Left colon (tissue), 2 donors: ENCODE data around the gene SH2D3C. TPM values are rescaled to one million over a fixed set of nuclear protein-coding genes. Genes with fewer than 3 reads are reported as not detected.
A peak's percentile ranks its signal among the peaks of the same experiment; 100 is the strongest.

Experiments used
- ATAC-seq: fragments of 200-7000 bp; cut with Tn5 transposase; one replicate; pipeline ENCODE4 v1.9.1; 2020; ENCODE audit warnings: mild to moderate bottlenecking, moderate library complexity
- DNase-seq, 2 donors: peaks; one replicate each; pipeline ENCODE4 v3.0.0-alpha.2; 2020
- intact Hi-C, 2 donors: fragments of 100-400 bp; cut with DNase I in 1 of 2; cut with micrococcal nuclease in 1 of 2; formaldehyde crosslinking; loops; one replicate each; pipeline versions ENCODE4 v1.11.2 to v1.14.0; 2022; cut with DNase I, micrococcal nuclease
- total RNA-seq, 2 donors: library from RNA; stranded (reverse); fragmentation: NEBNext Ultra II Directional; extraction: Animal tissue kit (Norgen Biotek cat#: 25700); gene quantifications; one replicate each; pipeline ENCODE4 v1.2.1, GENCODE V29; 2021
- donor health status: DM: no; HTN: no; CAD: no.
- donor health status: DM: yes; HTN: yes; CAD: no.

Gene SH2D3C
- total RNA-seq, 2 donors from 2014 or later = 2.8 to 3.1 TPM

DNA sequence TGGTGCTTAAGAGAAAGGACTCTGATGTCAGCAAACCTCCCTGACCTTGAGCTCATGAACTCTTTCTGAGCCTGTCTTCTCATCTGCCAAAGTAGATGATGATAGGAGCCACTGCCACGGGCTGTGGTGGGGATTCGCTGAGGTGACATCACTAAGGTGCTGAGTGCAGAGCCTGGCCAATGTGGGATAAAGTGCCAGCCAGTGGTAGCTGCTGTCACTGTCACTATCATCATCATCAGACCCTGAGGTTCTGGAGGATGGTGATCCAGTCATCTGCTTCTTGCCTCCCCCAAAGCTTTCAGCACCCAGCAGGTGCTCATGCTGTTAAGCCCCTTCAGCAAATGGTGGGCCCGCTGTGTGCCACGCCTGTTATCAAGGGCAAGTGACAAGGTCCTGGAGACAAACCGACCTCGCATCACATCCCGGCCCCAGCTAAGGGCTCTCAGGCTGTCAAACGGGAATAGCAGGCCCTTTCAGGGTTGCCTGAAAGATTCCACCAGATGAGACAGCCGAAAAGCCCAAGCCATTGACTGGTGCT is 30.6 kb upstream of the SH2D3C start:
- ATAC-seq (peak; percentile 2), DNase-seq (no peak)
- intact Hi-C loops = no loop called here

DNA sequence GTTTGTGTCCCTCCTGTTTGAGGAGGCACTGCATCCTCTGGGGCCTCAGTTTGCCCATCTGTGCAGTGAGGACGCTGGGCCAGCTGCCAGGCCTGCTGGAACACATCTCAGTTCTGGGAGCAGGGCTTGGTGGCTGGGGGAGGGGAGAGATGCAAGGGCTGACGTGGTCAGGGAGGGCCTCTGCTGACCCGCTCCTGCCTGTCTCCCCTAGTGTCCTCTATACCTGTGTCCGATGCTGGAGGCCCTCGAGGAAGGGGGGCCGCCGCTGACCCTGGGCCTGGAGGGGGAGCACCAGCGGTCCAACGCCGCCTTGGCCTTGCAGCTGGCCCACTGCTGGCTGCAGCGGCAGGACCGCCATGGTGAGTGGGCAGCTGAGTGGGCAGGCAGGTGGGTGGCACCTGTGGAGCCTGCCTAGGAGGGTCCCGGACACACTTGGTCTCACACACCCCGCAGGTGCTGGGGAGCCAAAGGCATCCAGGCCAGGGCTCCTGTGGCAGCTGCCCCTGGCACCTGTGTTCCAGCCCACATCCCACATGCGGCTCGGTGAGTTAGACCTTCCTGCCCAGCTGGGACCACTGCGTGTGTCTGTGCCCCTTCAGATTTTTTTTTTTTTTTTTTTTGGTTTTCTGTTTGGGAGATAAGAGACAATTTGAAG is 30.0 kb upstream of the SH2D3C start:
- no peak for ATAC-seq
- no peak for DNase-seq
- intact Hi-C loops = no loop called here

DNA sequence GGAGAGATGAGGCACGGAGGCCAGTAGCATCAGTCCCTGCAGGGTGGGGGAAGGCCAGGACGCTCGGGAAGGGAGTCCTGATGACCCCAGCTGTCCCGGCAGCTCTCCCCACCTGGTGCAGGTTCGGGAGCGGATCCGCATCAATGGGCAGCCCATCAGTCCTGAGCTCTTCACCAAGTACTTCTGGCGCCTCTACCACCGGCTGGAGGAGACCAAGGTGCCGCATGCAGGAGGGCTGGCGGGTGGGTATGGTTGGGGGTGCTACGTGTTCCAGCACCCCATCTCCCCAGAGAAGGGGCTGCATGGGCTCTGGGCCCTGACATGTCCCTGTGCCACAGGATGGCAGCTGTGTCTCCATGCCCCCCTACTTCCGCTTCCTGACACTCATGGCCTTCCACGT is 28.4 kb upstream of the SH2D3C start:
- intact Hi-C loops = no loop called here
- DNase-seq = no peak
- ATAC-seq = no peak

DNA sequence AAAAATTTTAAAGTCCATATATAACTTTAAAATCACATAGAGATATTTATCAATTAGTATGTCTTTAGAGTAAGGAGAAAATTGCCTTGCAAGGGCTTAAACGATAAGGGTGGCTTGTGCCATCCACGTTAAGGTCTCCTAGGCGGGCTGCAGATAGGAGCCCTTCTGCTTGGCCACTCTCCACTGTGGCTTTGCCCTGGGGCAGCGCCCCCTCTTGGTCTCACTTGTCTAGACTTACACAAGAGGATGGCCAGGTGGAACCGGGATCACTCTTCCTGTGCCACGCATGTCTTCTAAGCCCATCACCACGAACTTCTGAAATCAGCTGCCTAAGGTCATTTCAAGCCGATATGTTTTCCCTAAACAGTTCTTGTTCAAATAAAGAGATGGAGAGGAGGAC is 27.2 kb upstream of the SH2D3C start:
- no peak for ATAC-seq
- intact Hi-C loops = no loop called here
- DNase-seq = peak in 1 of 2 donors; percentile 58

DNA sequence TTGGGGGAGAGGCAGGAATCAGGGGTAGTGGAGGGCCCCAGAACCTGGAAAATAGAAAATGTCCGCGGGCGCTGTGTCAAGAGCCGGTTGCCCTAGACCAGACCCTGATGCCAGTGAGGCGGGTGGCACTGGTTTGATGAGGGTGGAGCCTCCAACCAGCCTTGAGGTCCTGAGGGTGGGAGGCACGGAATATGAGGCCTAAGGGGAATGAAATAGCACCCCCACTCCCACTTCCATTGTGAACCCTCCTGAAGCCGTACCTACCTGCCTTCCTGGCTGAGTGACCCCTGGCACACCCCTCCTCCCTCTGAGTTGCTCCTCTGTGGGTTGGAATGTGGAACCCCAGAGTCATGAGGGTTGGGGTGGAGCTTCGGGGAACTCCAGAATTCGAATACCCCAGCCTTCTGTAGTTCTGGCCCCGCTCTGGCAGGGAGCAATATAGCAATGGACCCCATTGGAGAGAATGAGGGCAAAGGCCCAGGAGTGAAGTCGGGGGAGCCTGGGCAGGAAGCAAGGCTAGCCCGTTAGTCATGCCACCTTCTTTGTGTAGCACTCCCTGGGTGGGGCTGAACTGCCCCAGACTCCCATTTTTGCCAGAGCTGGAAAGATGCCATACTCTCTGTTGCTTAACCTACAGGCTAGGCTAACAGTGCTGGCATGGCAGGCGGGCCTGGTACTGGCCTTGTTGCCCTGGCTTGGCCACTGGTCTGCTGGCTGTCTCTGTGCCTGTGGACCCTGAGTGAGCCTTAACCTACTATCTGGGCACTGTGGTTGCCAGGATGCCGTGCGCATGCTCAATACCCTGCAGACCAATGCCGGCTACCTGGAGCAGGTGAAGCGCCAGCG is 25.3 kb upstream of the SH2D3C start:
- intact Hi-C loops = no loop called here
- DNase-seq (peak; percentile 48 to 66), ATAC-seq (peak; percentile 35)

DNA sequence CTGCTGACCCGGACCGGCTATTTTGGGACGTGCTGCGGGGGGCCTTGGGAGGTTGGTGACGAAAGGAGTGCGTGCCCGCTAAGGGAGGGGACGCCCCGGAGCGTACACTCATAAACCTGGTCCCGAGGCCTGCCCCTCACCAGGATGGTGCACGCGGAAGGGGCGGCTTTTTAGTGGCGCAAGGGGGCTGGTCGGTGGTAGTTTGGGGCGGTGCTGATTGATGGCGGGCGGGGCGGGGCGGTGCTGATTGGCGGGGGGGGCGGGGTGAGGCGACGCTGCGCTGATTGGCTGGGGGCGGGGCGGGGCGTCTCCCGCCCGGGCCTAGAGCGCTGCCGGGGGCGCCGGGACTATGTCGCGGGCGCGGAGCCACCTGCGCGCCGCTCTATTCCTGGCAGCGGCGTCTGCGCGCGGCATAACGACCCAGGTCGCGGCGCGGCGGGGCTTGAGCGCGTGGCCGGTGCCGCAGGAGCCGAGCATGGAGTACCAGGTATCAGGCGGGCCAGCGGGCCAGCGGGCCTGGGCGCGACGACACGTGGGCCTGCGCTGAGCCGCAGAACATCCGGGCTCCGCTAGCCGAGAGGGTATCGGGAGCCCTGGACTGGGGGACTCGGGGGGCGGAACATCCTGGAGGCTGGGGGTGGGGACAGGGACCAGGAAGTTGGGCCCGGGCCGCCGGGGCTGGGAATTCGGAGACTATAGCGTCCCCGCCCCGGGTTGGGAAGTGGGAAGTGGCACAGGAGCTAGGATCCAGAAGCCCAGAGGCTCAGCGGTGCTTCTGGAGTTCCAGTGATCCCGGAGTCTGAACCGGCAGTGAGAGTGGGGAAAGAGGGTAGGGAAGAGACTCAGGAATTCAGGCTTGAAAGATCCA is 24.3 kb upstream of the SH2D3C start, which contains the start of gene FPGS:
FPGS (plus strand) TSS at position 307 of the 868 bp plus-strand sequence; CDS start at position 350, 43 bp downstream.
- DNase-seq = peak; percentile 88 to 91
- ATAC-seq = peak; percentile 80
- intact Hi-C loops = no loop called here

DNA sequence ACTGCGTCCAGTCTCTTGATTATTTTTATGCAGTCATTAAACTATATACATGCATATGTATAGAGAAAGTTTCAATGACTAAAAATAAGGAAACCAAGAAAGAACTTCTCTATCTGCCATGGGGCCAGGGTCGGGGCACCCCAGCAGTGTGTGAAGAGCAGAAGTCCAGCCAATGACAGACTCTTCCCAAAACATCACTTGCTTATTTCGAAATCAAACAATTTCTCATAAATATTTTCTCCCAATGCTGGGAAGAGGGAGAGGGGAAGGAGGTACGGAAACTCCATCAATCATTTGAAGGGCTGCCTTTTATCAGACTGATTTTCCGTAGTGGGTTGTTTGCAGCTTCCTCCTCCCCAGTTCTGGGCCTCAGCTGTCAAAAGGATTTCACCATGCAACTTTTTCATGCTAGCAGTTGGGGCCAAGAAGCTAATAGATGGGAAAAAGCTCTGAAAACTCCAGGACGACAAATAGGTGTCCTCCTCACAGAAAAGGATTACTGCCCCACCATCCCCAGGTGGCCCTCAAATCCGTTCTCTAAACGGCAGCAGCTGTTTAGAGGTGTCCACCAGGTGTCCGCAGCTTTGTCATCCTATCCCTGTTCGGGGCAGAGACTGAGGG is 23.6 kb upstream of the SH2D3C start:
- ATAC-seq (no peak), DNase-seq (no peak)
- intact Hi-C loops = no loop called here

DNA sequence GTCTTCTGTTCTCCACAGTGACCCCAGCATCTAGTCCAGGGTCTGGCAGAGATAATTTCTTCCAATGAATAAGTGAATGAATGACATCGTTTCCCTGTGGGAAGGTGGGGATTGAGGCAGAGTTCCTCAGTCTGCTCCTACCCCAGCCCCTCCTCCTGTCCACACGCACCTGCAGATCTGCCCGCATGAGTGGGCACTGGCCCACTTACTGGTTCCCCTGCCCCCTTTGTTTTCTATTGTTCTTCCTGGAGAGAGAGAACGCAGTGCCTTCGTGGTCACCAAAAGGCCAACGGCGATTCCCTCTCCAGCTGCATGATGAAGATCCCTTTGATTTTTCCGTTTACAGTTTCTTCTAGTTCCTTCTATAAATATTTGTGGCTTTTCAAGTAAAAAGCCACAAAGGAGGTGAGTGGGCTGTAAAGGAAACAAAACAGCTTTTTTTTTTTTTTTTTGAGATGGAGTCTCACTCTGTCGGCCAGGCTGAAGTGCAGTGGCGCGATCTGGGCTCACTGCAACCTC is 18.4 kb upstream of the SH2D3C start:
- intact Hi-C loops = loop anchor here in 1 of 2 donors (10.0 kb wide), 1 partner anchor 78 kb away; the partner anchor contains the start of gene AK1
- DNase-seq (no peak), ATAC-seq (no peak)

DNA sequence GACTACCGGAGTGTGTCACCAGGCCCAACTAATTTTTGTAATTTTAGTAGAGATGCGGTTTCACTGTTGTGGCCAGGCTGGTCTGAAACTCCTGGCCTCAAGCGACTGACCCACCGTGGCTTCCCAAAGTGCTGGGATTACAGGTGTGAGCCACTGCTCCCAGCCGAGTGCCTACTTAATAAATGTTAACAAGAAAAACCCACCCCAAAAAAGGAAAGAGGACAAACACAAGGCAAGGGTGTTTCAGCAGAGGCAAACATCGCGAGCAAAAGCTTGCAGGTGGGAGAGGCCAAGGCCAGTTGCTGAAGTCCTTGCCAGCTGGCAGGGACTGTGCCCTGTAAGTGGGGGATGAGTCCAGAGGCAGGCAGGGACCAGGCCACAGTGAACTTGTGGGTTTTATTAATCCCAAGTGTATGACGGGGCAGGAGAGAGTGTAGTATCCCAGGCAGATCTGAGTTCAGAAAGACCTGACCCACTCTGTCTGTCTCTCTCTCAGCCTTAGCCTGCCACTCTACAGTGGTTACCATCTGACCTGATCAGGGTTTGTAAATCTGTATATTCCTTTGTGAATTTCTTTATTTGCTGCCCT is 17.9 kb upstream of the SH2D3C start:
- intact Hi-C loops = loop anchor here in 1 of 2 donors (10.0 kb wide), 1 partner anchor 78 kb away; the partner anchor contains the start of gene AK1
- DNase-seq (peak in 1 of 2 donors; percentile 46), ATAC-seq (peak; percentile 45)

DNA sequence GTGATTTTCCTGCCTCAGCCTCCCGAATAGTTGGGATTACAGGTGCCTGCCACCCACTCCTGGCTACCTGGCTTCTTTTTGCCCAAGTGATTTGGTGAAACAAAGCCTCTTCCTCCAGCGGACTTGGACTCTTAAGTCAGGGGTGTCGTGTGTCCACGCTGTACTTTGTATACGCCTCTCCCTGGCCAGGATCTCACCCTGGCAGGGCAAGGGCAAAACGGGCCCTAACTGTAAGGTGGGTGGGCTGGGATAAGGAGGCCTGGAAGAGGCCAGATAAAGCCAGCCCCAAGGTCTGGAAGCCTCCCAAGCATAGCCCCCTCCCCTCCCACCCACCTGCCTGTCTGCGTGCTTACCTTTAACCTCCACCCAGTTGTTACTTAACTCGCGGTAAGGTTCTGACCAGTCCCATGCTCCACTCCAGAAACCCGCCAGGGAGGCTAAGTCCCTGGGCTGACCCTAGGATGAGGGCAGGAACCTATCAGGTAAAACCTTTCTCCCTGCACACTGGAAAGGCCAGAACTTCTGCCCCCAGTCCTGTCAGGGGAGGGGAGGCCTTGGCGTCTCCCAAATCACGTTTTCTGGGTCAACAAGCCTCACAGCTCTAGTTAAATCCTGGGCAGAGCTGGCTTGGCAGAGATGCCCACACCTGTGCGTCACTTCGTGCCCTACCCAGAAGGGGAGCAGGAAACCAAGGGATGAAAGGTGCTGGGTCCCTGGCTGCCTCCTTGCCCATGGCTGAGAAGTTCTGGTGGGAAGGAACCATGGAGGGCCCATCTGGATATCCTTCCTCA is 15.7 kb upstream of the SH2D3C start:
- peak; percentile 17 for ATAC-seq
- intact Hi-C loops = loop anchor here in 1 of 2 donors (10.0 kb wide), 1 partner anchor 81 kb away; the partner anchor contains the start of gene AK1
- DNase-seq = no peak

DNA sequence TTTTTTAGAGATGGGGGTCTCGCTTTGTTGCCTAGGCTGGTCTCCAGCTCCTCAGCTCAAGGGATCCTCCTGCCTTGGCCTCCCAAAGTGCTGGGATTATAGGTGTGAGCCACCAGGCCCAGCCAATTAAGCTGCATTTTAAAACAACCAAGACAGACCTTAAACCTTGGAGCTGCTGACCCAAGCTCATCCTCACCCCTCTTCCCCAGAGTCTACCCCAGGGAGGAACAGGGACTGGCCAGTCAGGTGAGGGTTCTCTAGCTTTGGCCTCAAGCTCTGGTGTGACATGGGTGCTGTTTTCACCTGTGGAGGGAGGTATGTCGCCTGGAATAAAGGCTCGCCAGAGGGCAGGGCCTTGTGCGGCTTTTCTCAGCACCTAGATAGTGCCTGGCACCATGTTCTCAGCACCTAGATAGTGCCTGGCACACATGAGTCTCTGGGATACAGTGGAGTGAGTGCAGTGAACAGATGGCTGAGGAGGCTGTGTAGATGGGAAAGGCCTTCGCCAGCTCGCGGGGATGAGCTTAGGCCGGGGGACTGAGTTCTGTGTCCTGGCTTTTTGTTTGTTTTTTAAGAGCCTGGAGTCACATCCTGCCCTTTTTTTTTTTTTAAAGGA is 14.7 kb upstream of the SH2D3C start:
- intact Hi-C loops = loop anchor here in 1 of 2 donors (10.0 kb wide), 1 partner anchor 82 kb away; the partner anchor contains the start of gene AK1
- DNase-seq = no peak
- peak; percentile 6 for ATAC-seq

DNA sequence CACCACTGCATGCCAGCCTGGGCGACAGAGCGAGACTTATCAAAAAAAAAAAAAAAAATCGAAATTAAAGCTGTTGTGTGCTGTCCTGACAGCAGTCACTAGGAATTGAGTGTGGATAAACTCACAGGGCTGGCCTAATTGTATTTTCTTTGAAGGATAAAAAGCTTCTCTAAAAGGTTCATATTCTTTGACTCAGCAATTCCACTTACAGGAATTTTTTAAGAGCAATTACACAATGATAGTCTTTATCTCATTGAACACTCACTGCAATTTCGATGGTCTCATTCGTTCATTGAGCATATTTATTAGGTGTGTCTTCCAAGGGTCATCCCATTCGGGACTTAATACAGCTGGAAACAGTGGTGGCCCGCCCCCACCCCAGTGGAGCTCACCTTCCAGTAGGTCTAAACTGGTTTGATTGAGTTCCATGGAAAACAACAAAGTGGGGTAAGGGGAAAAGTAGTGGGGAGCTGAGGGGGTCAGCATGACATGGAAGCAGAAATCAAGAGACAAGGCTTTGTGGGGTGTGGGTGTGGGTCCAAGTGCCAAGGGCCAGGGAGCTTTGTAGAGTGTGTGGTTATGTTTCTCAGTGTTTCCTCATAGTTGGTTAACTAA is 14.1 kb upstream of the SH2D3C start:
- DNase-seq (no peak), ATAC-seq (no peak)
- intact Hi-C loops = loop anchor here in 1 of 2 donors (10.0 kb wide), 1 partner anchor 82 kb away; the partner anchor contains the start of gene AK1

DNA sequence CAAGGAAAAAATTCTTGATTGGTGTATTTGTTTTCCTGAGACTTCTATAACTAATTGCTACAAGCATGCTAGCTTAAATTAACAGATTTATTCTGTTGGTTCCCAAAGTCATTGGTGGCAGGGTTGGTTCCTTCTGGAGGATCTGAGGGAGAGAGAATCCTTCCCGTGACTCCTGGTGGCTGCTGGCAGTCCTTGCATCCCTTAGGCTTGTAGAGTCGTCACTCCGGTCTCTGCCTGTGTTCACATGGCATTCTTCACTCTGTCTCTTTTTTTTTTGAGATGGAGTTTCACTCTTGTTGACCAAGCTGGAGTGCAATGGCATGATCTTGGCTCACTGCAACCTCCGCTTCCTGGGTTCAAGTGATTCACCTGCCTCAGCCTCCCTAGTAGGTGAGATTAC is 12.6 kb upstream of the SH2D3C start:
- ATAC-seq (no peak), DNase-seq (no peak)
- intact Hi-C loops = loop anchor here in 1 of 2 donors (10.0 kb wide), 1 partner anchor 84 kb away; the partner anchor contains the start of gene AK1

DNA sequence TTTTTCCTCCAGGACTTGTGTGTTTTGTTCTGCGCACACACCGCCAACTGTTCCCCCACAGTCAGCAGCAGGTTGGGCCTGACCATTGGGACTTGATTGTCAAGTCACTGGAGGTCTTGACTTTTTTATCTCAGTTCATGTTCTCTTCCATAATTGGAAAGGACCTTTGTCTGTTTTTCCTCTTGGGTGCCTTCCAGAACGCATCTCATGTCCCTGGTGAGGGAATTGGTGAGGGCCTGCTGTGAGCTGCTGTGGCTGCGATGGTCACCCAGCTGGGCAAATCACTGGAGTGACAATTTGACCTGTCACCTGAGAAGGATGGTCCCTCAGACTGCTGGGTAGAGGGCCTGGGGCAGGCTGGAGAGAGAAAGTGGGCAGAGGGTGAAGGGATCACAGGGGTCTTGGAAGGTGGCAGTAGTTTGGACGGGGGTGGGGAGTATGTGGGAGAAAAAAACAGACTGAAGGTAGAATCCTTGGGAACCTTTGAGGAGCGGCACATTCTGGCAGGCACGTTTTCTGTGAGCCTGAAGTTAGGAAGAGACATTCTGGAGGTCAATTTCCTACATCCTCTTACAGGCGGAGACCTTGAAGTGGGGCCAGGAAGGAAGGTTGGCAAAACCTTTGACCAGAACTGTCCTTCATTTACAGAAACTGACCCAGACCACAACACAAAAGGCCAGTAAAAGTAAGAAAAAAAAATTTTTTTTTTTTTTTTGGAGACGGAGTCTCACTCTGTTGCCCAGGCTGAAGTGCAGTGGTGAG is 11.8 kb upstream of the SH2D3C start:
- no peak for DNase-seq
- intact Hi-C loops = loop anchor here in 1 of 2 donors (10.0 kb wide), 1 partner anchor 85 kb away; the partner anchor contains the start of gene AK1
- no peak for ATAC-seq

DNA sequence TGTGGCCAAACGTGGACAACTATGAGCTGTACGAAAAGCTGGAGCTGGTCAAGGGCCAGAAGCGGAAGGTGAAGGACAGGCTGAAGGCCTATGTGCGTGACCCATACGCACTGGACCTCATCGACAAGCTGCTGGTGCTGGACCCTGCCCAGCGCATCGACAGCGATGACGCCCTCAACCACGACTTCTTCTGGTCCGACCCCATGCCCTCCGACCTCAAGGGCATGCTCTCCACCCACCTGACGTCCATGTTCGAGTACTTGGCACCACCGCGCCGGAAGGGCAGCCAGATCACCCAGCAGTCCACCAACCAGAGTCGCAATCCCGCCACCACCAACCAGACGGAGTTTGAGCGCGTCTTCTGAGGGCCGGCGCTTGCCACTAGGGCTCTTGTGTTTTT is 10.7 kb upstream of the SH2D3C start:
- intact Hi-C loops = loop anchor here in 1 of 2 donors (10.0 kb wide), 1 partner anchor 126 kb away; the partner anchor contains the start of gene ST6GALNAC4
- DNase-seq (no peak), ATAC-seq (no peak)
